HepG2 (cell line): Measurements from ENCODE around the gene RABGEF1. TPM values are rescaled to one million over a fixed set of nuclear protein-coding genes. Genes with fewer than 3 reads are reported as not detected.
A peak's percentile ranks its signal among the peaks of the same experiment; 100 is the strongest.

Source experiments
- GZF1 ChIP-seq: sonication (generic); formaldehyde crosslinking; IDR thresholded peaks from 2 replicates; pipeline ENCODE4 v1.5.1; 2020; ENCODE audit warnings: mild to moderate bottlenecking, missing genetic modification reagents
- IKZF1 ChIP-seq: fragments of 450-650 bp; IDR thresholded peaks from 2 replicates; pipeline ENCODE4 v1.7.1; 2016
- MLLT10 ChIP-seq: sonication (generic); formaldehyde crosslinking; IDR thresholded peaks from 2 replicates; pipeline ENCODE4 v1.4.0; 2020; ENCODE audit warnings: missing genetic modification reagents
- NFYC ChIP-seq: IDR thresholded peaks from 2 replicates; pipeline ENCODE4 v1.6.1; 2016; ENCODE audit warnings: missing genetic modification reagents, missing compliant biosample characterization
- NPAS2 ChIP-seq: sonication (generic); formaldehyde crosslinking; IDR thresholded peaks from 2 replicates; pipeline ENCODE4 v1.8.0; 2022; ENCODE audit warnings: mild to moderate bottlenecking, missing genetic modification reagents, borderline replicate concordance
- NR3C1 ChIP-seq: sonication (generic); formaldehyde crosslinking; IDR thresholded peaks from 2 replicates; pipeline ENCODE4 v1.4.0; 2020; ENCODE audit warnings: missing genetic modification reagents
- PHF8 ChIP-seq: sonication (generic); formaldehyde crosslinking; IDR thresholded peaks from 2 replicates; pipeline ENCODE4 v1.5.0; 2020; ENCODE audit warnings: missing genetic modification reagents
- SNAPC4 ChIP-seq: sonication (generic); formaldehyde crosslinking; IDR thresholded peaks from 2 replicates; pipeline ENCODE4 v1.4.0; 2020; ENCODE audit warnings: mild to moderate bottlenecking, missing genetic modification reagents
- ZBTB10 ChIP-seq: sonication (generic); formaldehyde crosslinking; IDR thresholded peaks from 2 replicates; pipeline ENCODE4 v1.4.0; 2020; ENCODE audit warnings: missing genetic modification reagents, borderline replicate concordance
- ZNF296 ChIP-seq: sonication (generic); formaldehyde crosslinking; conservative IDR thresholded peaks from 2 replicates; pipeline ENCODE4 v1.5.0; 2020; ENCODE audit warnings: mild to moderate bottlenecking, missing genetic modification reagents
- ZNF512 ChIP-seq: sonication (generic); formaldehyde crosslinking; IDR thresholded peaks from 2 replicates; pipeline ENCODE4 v1.4.0; 2020; ENCODE audit warnings: mild to moderate bottlenecking, missing genetic modification reagents
- ZNF766 ChIP-seq: sonication (generic); formaldehyde crosslinking; IDR thresholded peaks from 2 replicates; pipeline ENCODE4 v1.5.0; 2020; ENCODE audit warnings: missing genetic modification reagents, borderline replicate concordance
- ZUFSP ChIP-seq: sonication (generic); formaldehyde crosslinking; IDR thresholded peaks from 2 replicates; pipeline ENCODE4 v1.9.0; 2021; ENCODE audit warnings: missing genetic modification reagents, mild to moderate bottlenecking, borderline replicate concordance
- polyA plus RNA-seq, 8 experiments: library from polyadenylated mRNA; depleted of rRNA in 3 of 8; stranded (reverse) in 7 of 8; unstranded in 1 of 8; fragments of >200 nt; fragmentation: Illumina TruSeq in 4 of 8; extraction: Trizol in 4 of 8; gene quantifications; 2 replicates each; pipeline versions ENCODE4 v1.2.1 to v1.2.3, GENCODE V29; 2011 to 2016; ENCODE audit warnings: low read depth in 4 of 8, missing spikeins in 1 of 8, mixed read lengths in 1 of 8; ENCODE audit not compliant: insufficient read depth in 1 of 8
- total RNA-seq, 5 experiments: library from RNA; depleted of rRNA; stranded (reverse); fragments of >200 nt; fragmentation: Illumina TruSeq; extraction: Trizol; gene quantifications; 2 replicates each; pipeline ENCODE4 v1.2.3, GENCODE V29; 2016; ENCODE audit warnings: low read depth in 1 of 5
- TF ChIP-seq, protein P1 (sequence below): IDR thresholded peaks from 2 replicates; pipeline ENCODE4 v1.6.1; 2016; ENCODE audit warnings: low read depth, borderline replicate concordance

Gene RABGEF1
- total and polyA plus RNA-seq, 2 of the 13 experiments (the other 11 are each of a cell fraction or from before 2014, with no cell fraction given), result 22.7 to 35.3 TPM

- no peak; the same call in 1 of the 2 replicates for TF ChIP-seq SNAPC4 (CRISPR knock-in tag)
- TF ChIP-seq MLLT10, result no peak
- peak; percentile 89 for TF ChIP-seq NFYC (CRISPR knock-in tag)
- peak; percentile 94 for TF ChIP-seq PHF8
- TF ChIP-seq, protein P1, sequence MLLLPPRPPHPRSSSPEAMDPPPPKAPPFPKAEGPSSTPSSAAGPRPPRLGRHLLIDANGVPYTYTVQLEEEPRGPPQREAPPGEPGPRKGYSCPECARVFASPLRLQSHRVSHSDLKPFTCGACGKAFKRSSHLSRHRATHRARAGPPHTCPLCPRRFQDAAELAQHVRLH (CRISPR knock-in tag), result peak; percentile 92; the same call in 1 of the 2 replicates
- no peak for TF ChIP-seq GZF1 (CRISPR knock-in tag)
- TF ChIP-seq NR3C1 (CRISPR knock-in tag), result no peak
- TF ChIP-seq ZNF296 (CRISPR knock-in tag), result no peak
- TF ChIP-seq IKZF1, result no peak
- TF ChIP-seq NPAS2 (CRISPR knock-in tag), result no peak
- no peak for TF ChIP-seq ZUFSP (CRISPR knock-in tag)
- TF ChIP-seq ZBTB10 (CRISPR knock-in tag), result peak; percentile 17; the same call in 1 of the 2 replicates
- TF ChIP-seq ZNF512, result no peak
- TF ChIP-seq ZNF766 (CRISPR knock-in tag), result peak; percentile 78; the same call in 1 of the 2 replicates
Measured at GRCh38 chr7:66844552-66845378, 104.2 kb downstream of the RABGEF1 start (continued).
